LNCaP clone FGC (cell line): ENCODE results near the gene GOLGA1.
"Not testable (repeated sequence)": the region's sequence is repeated elsewhere in the genome, so short reads cannot be mapped to it uniquely, and the experiment has no call there.

Source experiments
- DNase-seq: peaks from one replicate; pipeline ENCODE4 v3.0.0-alpha.2; 2011; ENCODE audit warnings: low read depth
- H3K4me3 ChIP-seq: 2 replicates; pipeline ENCODE4 v1.5.1; 2011; ENCODE audit warnings: mild to moderate bottlenecking, low read depth, low read length, control low read depth
- CTCF ChIP-seq: IDR thresholded peaks from 2 replicates; pipeline ENCODE4 v1.5.1; 2012; ENCODE audit warnings: mild to moderate bottlenecking; ENCODE audit not compliant: control insufficient read depth, insufficient read depth; ENCODE audit errors: extremely low read depth

GOLGA1 gene

GRCh38 chr9:124969401-124969800 lies 28.5 kb upstream of the GOLGA1 start:
- no peak for TF ChIP-seq CTCF
- no peak overlapping the region for H3K4me3 ChIP-seq
- no peak for DNase-seq

DNA sequence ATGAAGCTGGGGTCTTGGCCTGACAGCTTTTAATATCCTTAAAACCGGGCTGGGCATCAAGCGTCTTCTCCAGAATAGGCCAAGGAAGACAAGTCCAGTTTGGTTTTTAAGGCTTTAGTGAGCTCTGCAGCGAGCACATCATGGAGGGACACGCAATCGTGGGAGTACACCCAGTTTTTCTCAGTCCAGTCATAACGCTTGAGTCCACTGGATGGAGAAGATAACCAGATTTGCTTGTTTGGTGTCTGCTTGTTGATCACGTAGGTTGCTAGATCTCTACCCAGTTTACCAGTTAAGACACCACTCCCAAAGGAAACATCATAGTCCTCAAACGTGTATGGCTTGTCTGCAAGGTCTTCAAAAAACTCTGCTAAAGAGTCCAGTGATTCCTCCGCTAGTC lies 27.4 kb upstream of the GOLGA1 start:
- no peak overlapping the region for H3K4me3 ChIP-seq
- no peak for DNase-seq
- TF ChIP-seq CTCF, result no peak

- not testable (repeated sequence) for H3K4me3 ChIP-seq, DNase-seq
Measured at GRCh38 chr9:124965775-124966568, 25.1 kb upstream of the GOLGA1 start.

DNA sequence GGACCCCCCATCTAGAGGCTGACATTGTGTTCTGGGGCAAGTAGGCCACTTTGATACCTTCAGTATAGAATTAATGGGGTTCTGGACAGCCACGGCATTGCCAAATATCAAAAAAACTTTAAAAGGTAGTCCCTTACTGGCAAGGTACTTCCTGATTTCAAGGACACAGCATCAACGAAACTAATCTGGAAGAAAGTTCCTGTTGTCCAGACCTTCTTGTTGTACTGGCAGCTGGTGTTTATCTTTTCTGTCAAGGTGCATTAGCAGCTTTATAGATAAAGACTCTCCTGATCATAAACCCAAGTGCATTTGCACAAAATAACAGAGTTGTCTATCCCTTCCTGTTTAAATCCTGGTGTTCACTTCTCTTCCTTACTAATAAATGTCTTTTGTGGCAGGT lies 23.7 kb upstream of the GOLGA1 start:
- H3K4me3 ChIP-seq, result no peak overlapping the region
- no peak for TF ChIP-seq CTCF
- DNase-seq, result no peak

DNA sequence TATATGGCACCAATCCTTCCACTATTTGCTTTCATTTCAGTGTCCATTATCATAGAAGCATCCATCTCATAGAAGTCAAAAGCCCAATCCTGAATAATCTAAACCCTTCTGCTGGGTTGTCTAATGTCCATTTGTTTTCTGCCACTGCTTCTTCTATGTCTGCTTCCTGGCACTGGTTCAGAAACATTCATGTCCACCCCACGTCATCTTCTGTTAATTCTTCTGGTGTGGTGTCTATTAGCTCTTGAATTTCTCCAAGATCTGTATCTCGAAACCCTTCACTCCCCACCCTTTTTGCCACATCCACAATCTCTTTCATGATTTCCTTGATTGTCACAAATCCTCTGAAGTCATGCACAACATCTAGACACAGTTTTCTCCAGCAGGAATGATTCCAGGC lies 23.2 kb upstream of the GOLGA1 start:
- TF ChIP-seq CTCF, result no peak
- no peak overlapping the region for H3K4me3 ChIP-seq
- DNase-seq, result no peak

GRCh38 chr9:124960409-124960752 lies 19.5 kb upstream of the GOLGA1 start:
- no peak for TF ChIP-seq CTCF
- no peak overlapping the region for H3K4me3 ChIP-seq
- no peak for DNase-seq

- not testable (repeated sequence) for H3K4me3 ChIP-seq, DNase-seq
Measured at GRCh38 chr9:124959671-124960408, 19.0 kb upstream of the GOLGA1 start.

GRCh38 chr9:124954255-124954654 lies 13.4 kb upstream of the GOLGA1 start:
- no peak for TF ChIP-seq CTCF
- H3K4me3 ChIP-seq, result no peak overlapping the region
- DNase-seq, result no peak
